Fibroblast of villous mesenchyme (primary cell): ENCODE measurements around the gene NAT16. TPM values are rescaled to one million over a fixed set of nuclear protein-coding genes. Genes with fewer than 3 reads are reported as not detected.

Experiments used
- DNase-seq: peaks from one replicate; pipeline ENCODE4 v3.0.0-alpha.2; 2010; ENCODE audit warnings: low read depth
- H3K4me3 ChIP-seq: 2 replicates; pipeline ENCODE4 v1.5.1; 2011; ENCODE audit warnings: low read depth, mild to moderate bottlenecking, low read length
- CTCF ChIP-seq: IDR thresholded peaks from 2 replicates; pipeline ENCODE4 v1.5.1; 2012; ENCODE audit warnings: low read depth, mild to moderate bottlenecking, low read length; ENCODE audit not compliant: insufficient read depth
- total RNA-seq: library from RNA; depleted of rRNA; stranded (reverse); fragments of >200 nt; gene quantifications from 2 replicates; pipeline ENCODE4 v1.2.3, GENCODE V29; 2012

NAT16 gene
- total RNA-seq, 1 donor, result not detected

GRCh38 chr7:101177644-101178043, 2.4 kb downstream of the NAT16 start:
- DNase-seq, result no peak
- no peak for TF ChIP-seq CTCF
- no peak overlapping the region for H3K4me3 ChIP-seq

GRCh38 chr7:101175664-101176063, 4.4 kb downstream of the NAT16 start:
- no peak overlapping the region for H3K4me3 ChIP-seq
- no peak for TF ChIP-seq CTCF
- DNase-seq, result no peak

GRCh38 chr7:101174322-101174854, 5.7 kb downstream of the NAT16 start:
- TF ChIP-seq CTCF, result no peak
- no peak for DNase-seq
- H3K4me3 ChIP-seq, result no peak overlapping the region

- no peak for TF ChIP-seq CTCF
- DNase-seq, result no peak
Observed at GRCh38 chr7:101173752-101174244, 6.3 kb downstream of the NAT16 start.

GRCh38 chr7:101172854-101173751, 7.0 kb downstream of the NAT16 start:
- H3K4me3 ChIP-seq, result peak overlapping the region; percentile 12
- DNase-seq, result peak; percentile 57
- TF ChIP-seq CTCF, result no peak

More at GRCh38 chr7:101173752-101174244, 6.3 kb downstream of the NAT16 start:
- no peak overlapping the region for H3K4me3 ChIP-seq

- peak; percentile 5 for TF ChIP-seq CTCF
- no peak for DNase-seq
- H3K4me3 ChIP-seq, result no peak overlapping the region
Observed at GRCh38 chr7:101172005-101172853, 7.9 kb downstream of the NAT16 start.
